ENCODE data around the gene LIFR.

The LIFR gene

DNA sequence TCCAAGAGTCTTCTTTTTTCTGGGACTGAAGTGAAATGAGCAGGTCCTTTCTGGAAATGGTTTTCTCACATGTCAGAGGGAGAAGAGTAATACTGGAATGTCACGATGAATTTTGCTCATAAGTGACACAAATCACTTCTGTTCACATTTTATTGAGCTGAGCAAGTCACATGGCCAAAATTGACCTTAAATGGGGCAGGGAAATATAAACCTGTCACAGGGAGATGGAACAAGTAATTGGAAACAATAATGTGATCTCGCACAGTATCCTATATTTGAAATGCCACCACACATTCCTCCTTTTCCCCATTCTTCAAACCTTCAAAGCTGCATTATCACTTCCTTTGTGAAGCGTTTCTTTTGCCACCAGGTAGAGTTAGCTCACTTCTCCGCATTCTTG, 25.2 kb upstream of the LIFR start:
- DNase-seq (ENCODE audit: low read depth): no peak
- TF ChIP-seq CTCF (conservative IDR thresholded peaks at IDR 0.05; ENCODE audit: low read depth, low read length): no peak
- H3K4me3 ChIP-seq (ENCODE audit: low read depth, low read length): no peak overlapping the region

DNA sequence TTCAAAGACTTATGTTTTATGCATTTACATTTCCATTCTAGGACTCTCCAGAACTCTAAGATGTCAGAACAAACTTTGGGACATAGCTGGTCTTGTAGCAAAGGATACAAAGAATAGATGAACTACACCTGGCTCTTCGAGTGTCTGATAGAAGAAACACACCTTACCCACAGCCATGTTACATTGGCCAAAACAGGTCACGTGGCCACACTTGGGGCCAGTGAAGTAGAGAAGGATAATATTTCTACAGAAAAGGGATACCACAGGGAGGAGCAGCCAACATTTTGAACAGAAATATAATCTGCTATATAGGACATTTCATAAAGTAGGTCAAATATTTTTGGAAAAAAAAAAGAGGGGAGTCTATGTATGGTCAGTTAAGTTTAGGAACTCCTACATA, 22.7 kb upstream of the LIFR start:
- DNase-seq (ENCODE audit: low read depth): no peak

GRCh38 chr5:38576961-38577684, 20.7 kb upstream of the LIFR start:
- no peak overlapping the region for H3K4me3 ChIP-seq (ENCODE audit: low read depth, low read length)
- no peak for DNase-seq (ENCODE audit: low read depth)
- no peak for TF ChIP-seq CTCF (conservative IDR thresholded peaks at IDR 0.05; ENCODE audit: low read depth, low read length)

More for the DNA sequence above, 22.7 kb upstream of the LIFR start:
- no peak overlapping the region for H3K4me3 ChIP-seq (ENCODE audit: low read depth, low read length)
- TF ChIP-seq CTCF (conservative IDR thresholded peaks at IDR 0.05; ENCODE audit: low read depth, low read length): no peak

- DNase-seq (ENCODE audit: low read depth): no peak
- no peak for TF ChIP-seq CTCF (conservative IDR thresholded peaks at IDR 0.05; ENCODE audit: low read depth, low read length)
- H3K4me3 ChIP-seq (ENCODE audit: low read depth, low read length): no peak overlapping the region
Observed at GRCh38 chr5:38576442-38576841, 20.0 kb upstream of the LIFR start.

DNA sequence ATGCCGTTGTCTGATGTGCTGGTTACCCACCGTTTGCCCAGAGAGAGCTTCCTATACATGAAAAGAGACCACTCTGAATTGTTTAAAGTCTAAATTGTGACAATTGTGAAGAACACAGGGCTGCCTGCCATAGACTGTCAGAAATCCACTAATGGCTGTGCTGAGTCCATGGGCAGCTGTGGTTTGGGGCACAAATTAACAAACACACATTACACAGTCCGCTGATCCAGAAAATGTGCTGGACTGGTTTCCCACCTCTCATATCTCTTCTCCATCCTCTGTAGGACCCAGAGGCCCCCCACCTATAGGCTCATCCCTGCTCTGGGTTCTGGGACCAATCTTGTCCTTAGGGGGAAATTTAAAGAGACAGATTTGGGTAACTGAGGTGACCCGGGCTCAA, 19.0 kb upstream of the LIFR start:
- no peak for TF ChIP-seq CTCF (conservative IDR thresholded peaks at IDR 0.05; ENCODE audit: low read depth, low read length)
- H3K4me3 ChIP-seq (ENCODE audit: low read depth, low read length): no peak overlapping the region
- DNase-seq (ENCODE audit: low read depth): no peak

DNA sequence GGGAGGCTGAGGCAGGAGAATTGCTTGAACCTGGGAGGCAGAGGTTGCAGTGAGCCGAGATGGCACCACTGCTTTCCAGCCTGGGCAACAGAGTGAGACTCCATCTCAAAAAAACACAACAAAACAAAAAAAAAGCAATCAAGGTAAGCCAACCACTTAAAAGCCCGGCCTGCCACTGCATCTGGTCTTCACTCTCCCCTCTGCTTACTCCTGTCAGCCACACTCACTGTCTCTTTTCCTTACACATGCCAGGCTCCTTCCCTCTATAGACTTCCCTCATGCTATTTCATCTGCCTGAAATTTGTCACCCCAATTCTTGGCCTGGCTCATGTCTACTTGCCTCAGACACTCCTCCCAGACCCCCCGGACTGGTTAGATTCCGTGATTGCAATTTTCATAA, 17.6 kb upstream of the LIFR start:
- no peak overlapping the region for H3K4me3 ChIP-seq (ENCODE audit: low read depth, low read length)
- DNase-seq (ENCODE audit: low read depth): no peak
- no peak for TF ChIP-seq CTCF (conservative IDR thresholded peaks at IDR 0.05; ENCODE audit: low read depth, low read length)

GRCh38 chr5:38573521-38573920, 17.1 kb upstream of the LIFR start:
- TF ChIP-seq CTCF (conservative IDR thresholded peaks at IDR 0.05; ENCODE audit: low read depth, low read length): no peak
- H3K4me3 ChIP-seq (ENCODE audit: low read depth, low read length): no peak overlapping the region
- DNase-seq (ENCODE audit: low read depth): no peak
